GM18867 (cell line): ENCODE measurements around the gene LOXHD1.

Source experiments
- ATAC-seq: cut with Tn5 transposase; IDR thresholded peaks from one replicate; pipeline ENCODE4 v1.9.1; 2021; ENCODE audit warnings: mild to moderate bottlenecking, moderate library complexity; ENCODE audit not compliant: unreplicated experiment

LOXHD1 gene

DNA sequence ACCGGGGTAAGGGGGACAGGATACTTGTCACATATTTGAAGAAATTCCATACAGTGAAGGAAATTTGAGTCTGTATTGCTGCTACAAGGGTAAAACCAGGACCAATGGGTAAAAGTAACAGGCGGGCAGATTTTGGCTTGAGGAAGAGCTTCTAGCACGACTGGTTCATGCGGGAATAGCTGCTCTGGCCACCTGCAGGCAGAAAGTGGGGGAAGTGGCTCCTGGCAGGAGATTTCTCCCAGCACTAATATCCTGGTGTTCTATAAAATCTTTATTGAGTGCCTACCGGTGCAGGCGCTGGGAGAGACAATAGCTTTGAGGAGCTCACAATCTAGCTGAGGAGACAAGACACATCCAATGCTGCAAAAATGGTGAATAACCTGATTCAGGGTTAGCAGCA is 198.5 kb downstream of the LOXHD1 start:
- no peak for ATAC-seq

- ATAC-seq, result no peak
Observed at GRCh38 chr18:46456691-46457090, 200.3 kb downstream of the LOXHD1 start.

DNA sequence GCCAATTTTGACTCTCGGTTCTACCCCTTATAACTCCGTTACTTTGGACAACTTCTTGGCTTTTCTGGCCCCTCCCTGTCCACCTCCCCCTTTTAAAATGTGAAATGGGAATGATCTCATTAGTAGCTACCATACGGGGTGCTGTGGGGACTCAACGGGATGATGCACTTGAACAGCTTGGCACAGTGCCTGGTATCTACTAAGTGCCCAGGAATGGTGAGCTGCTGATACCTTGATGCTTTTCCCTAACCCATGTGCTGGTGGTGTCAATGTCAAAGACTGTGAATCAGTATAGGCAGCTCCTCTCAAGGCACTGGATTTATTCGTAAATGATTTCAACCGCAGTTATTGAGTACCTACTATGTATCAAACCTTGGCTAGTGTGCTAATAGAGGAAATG is 204.2 kb downstream of the LOXHD1 start:
- no peak for ATAC-seq

- no peak for ATAC-seq
Observed at GRCh38 chr18:46449499-46449898, 207.5 kb downstream of the LOXHD1 start.

GRCh38 chr18:46449033-46449432 is 208.0 kb downstream of the LOXHD1 start:
- no peak for ATAC-seq

DNA sequence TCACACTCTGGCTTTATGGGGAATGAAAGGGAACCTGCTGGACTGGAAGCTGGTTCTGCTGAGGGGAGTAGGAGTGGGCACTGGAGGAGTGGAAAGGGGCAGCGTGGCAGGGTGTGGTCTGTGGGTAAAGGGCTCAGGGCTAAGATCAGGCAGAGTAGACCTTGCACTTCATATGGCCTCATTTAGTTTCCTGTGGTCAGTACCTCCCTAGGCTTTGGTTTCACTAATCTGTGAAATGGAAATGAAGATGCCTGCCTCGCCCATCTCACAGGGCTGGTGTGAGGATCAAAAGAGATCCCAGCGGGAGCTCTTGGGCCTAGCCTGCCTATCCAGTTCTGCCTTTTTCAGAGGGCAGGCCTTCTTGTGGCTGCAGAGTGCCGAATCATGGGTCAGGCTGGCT is 208.7 kb downstream of the LOXHD1 start:
- no peak for ATAC-seq

- no peak for ATAC-seq
Observed at GRCh38 chr18:46447792-46448191, 209.2 kb downstream of the LOXHD1 start.

GRCh38 chr18:46447323-46447722 is 209.7 kb downstream of the LOXHD1 start:
- no peak for ATAC-seq

GRCh38 chr18:46445522-46446313 is 211.3 kb downstream of the LOXHD1 start:
- no peak for ATAC-seq

GRCh38 chr18:46439037-46439436 is 218.0 kb downstream of the LOXHD1 start:
- no peak for ATAC-seq

- ATAC-seq, result no peak
Observed at GRCh38 chr18:46437061-46437460, 220.0 kb downstream of the LOXHD1 start.

DNA sequence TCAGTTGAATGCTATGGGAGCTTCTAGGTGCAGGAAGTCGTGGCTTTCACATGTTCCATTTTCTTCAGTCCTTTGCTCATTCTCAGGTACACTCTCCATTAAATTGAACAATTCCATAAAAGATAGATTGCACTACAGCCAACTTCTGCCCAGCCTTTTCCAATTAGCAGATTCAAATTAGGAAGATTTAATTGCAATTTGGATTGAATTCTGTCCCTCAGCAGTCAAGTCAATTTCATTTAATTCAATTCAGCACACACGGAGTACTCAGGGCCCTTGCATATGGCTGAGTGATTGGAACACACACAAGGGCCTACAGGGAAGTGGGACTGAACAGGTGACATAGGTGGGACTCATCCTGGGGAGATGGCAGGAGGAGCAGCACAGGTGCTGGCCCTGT is 220.4 kb downstream of the LOXHD1 start:
- no peak for ATAC-seq

DNA sequence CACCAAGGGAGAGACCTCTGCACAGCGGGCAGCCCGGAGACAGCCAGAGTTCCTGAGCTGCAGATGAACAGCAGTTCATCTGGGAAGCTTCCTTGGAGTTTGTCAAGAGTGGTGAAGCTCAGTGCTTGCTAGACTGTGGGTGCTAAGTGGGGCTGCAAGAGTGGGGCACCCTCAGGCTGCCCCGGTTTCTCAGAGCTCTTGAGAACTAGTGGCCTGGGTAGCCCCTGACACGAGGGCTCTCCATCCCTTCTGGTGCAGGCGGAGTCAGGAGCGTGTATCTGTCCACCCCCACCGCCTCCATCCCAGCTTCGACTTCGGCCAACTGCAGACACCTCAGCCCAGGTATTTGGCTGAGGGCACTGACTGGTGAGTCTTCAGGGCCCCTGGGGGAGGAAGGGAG is 222.0 kb downstream of the LOXHD1 start:
- no peak for ATAC-seq

DNA sequence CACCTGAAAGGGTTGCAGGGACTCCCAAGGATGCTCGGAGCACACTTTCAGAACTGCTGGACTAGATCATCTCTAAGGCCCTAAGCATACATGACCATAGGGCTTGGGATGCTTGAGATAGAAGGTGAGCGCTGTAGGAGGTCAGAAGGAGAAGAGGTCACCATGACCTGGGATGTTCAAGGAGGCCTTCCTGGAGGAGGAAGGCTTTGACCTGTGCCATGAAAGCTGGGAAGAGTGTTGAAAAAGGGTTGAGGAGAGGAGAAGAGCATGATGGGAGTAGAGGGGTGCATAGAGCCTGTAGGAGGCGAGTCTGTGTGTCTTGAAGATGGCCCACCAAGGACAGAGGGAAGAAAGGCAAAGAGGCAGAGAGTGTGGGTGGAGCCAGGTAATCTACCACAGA is 222.4 kb downstream of the LOXHD1 start:
- no peak for ATAC-seq

GRCh38 chr18:46433121-46433826 is 223.7 kb downstream of the LOXHD1 start:
- ATAC-seq, result no peak

DNA sequence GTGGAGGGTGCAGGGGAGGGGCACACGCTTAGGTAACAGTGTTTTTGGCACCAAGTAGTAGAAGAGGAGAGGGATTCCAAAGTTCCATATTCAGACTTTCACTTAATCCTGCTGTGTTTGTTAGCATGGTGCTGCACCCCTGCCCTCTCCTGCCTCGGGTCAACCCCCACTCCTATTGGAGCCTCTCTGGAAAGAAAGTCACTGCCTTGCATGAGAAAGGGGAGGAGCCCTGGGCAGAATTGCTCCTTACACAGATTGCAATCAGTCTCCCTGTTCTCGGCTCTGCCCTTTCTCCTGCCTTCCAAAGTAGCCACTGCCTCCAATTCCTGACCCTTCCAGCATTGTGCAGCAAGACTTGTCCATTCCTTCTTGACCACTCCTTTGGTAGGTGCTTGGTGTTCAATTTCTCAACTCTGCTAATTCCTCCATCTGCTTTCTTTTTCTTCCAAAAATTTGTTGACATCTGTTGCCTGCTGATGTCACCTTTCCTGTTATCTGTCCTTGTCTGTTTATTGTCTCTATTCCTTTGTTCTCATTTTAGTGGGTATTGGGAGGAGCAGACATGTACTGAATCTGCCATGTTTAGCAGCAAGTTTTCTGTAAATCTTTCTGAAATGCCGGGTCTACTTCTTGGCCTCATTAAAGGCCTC is 225.4 kb downstream of the LOXHD1 start:
- no peak for ATAC-seq

DNA sequence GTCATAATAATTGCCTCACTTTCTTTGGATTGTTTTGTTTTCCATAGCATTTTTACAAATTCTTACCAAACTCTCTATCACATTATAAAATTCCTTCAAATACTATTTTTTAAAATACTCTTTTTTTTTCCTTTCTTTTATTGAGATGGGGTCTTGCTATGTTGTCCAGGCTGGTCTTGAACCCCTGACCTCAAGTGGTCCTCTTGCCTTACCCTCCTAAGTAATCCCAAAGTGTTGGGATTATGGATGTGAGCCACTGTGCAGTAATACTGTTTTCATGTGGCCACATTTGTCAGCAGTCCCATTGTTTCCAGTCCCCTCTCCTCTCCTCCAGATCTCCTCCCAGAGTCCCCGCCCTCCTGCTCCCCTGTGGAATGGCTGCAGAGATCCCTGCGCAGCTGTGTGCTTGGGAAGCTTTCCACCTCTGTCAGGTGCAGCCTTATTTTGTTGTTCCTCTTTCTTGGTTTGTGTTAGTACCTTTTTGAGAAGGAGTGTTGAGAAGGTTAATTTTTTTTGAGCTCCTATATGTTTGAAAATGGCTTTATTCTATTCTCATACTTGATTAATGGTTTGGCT is 227.3 kb downstream of the LOXHD1 start:
- ATAC-seq, result no peak

DNA sequence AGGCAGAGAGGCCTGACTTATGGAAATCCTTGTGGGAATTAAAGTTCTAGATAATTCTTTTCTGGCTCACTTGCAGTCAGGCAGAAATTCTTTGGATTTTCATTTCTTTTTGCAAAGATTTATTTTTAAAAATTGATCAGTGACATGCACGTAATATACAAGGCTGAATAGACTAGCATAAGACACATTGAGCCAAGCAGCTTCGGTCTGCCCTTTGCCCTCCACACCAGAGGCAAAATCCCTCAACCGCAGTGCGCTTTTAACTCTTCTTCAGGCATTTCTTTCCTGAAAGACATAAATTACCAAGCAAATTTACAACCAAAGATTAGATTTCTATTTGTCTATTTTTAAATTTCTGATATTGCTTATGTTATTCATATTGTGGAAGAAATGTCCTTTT is 227.9 kb downstream of the LOXHD1 start:
- no peak for ATAC-seq

DNA sequence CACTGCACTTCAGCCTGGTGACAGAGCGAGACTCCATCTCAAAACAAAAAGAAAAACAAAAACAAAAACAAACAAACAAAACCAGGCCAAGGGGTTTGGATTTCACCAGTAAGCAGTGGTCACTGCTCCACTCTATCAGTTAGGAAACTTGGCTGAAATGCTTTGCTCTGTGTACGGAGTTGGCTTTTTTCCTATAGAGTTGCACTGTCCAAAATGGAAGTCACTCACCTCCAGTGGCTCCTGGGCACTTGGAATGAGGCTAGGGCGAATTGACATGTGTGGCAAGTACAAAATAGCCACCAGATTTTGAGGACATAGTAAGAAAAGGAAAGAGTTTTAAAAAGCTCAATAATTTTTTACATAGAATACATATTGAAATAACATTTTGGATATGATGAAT is 228.7 kb downstream of the LOXHD1 start:
- ATAC-seq, result no peak

GRCh38 chr18:46427216-46427995 is 229.6 kb downstream of the LOXHD1 start:
- ATAC-seq, result no peak
